ENCODE data around the gene AGBL4. TPM values are rescaled to one million over a fixed set of nuclear protein-coding genes. Genes with fewer than 3 reads are reported as not detected.

Gene AGBL4
- total RNA-seq, 1 experiment from 2014 or later: not detected

- no peaks in the 10 kb centered on the region for H3K4me1 ChIP-seq (ENCODE audit: control insufficient read depth in 1 of 2, insufficient read depth in 2 of 2, low read length in 2 of 2)
- POLR2A ChIA-PET: no interaction called here
- H3K9me3 ChIP-seq (ENCODE audit: control insufficient read depth in 1 of 2, insufficient read depth in 1 of 2, low read depth in 1 of 2, low read length in 2 of 2): peaks cover 5 to 11% of the 10 kb centered on the region in 2 experiments; a peak in 2 of 4 replicates
- no peaks in the 10 kb centered on the region for H3K9me2 ChIP-seq (ENCODE audit: insufficient read depth)
- TF ChIP-seq EZH2phosphoT487 (IDR thresholded peaks at IDR 0.05; ENCODE audit: borderline replicate concordance): no peak
- TF ChIP-seq POLR2AphosphoS5 (IDR thresholded peaks at IDR 0.05; ENCODE audit: low read depth, low read length): no peak
- TF ChIP-seq CEBPB (IDR thresholded peaks at IDR 0.05; ENCODE audit: low read depth): no peak
- no peak for TF ChIP-seq EZH2 (IDR thresholded peaks at IDR 0.05)
- TF ChIP-seq ELF1 (IDR thresholded peaks at IDR 0.05; ENCODE audit: borderline replicate concordance, low read depth): no peak
- TF ChIP-seq FOSL1 (IDR thresholded peaks at IDR 0.05; ENCODE audit: low read depth): no peak
- no peak for TF ChIP-seq ZFX (IDR thresholded peaks at IDR 0.05)
- TF ChIP-seq ZNF274 (IDR thresholded peaks at IDR 0.05; ENCODE audit: low read depth, low read length): no peak
- TF ChIP-seq RAD21 (IDR thresholded peaks at IDR 0.05; ENCODE audit: low read depth): no peak
- TF ChIP-seq TCF7L2 (IDR thresholded peaks at IDR 0.05; ENCODE audit: borderline replicate concordance, extremely low read depth, insufficient read depth, insufficient read length): no peak
- TF ChIP-seq ATF3 (IDR thresholded peaks at IDR 0.05): no peak
- TF ChIP-seq YY1 (IDR thresholded peaks at IDR 0.05; ENCODE audit: extremely low read depth, insufficient replicate concordance, low read depth, low read length): no peak
- no peak for TF ChIP-seq CBX3 (IDR thresholded peaks at IDR 0.05; ENCODE audit: low read depth)
- TF ChIP-seq SIN3A (IDR thresholded peaks at IDR 0.05; ENCODE audit: low read depth): no peak
- no peak for TF ChIP-seq ZBTB33 (IDR thresholded peaks at IDR 0.05; ENCODE audit: extremely low read depth, insufficient replicate concordance, low read length)
- TF ChIP-seq POLR2A (IDR thresholded peaks at IDR 0.05; ENCODE audit: borderline replicate concordance, extremely low read depth, insufficient read depth, insufficient read length): no peak
- TF ChIP-seq REST (IDR thresholded peaks at IDR 0.05; ENCODE audit: low read depth): no peak
- TF ChIP-seq SP1 (IDR thresholded peaks at IDR 0.05; ENCODE audit: low read depth): no peak
- TF ChIP-seq EGR1 (IDR thresholded peaks at IDR 0.05; ENCODE audit: low read depth): no peak
- DNase-seq (ENCODE audit: low read depth, low spot score): no peak
- H3K4me2 ChIP-seq (ENCODE audit: low read length): no peak overlapping the region
- no peak overlapping the region for H3K27ac ChIP-seq (ENCODE audit: low read depth, low read length)
- no peak overlapping the region for H3K9ac ChIP-seq (ENCODE audit: low read length)
- no peak for ATAC-seq
- H2AFZ ChIP-seq (ENCODE audit: low read depth, low read length, poor library complexity, severe bottlenecking): no peak overlapping the region
- CTCF ChIA-PET: no interaction called here
- H3K36me3 ChIP-seq (ENCODE audit: control insufficient read depth in 1 of 2, insufficient read depth in 2 of 2, low read length in 2 of 2): no peaks in the 10 kb centered on the region
- intact Hi-C loops (cut with micrococcal nuclease): no loop called here
- RAD21 ChIA-PET (ENCODE audit: low non-redundant PET in 1 of 2, low total read pairs in 2 of 2, uncharacterized antibody in 2 of 2, unreplicated experiment in 2 of 2): interaction anchor here in 1 of 2 experiments (0.6 kb wide), 1 partner anchor 1987 kb away, joined by 5 read pairs; no protein-coding TSS in a partner anchor
- no peaks in the 10 kb centered on the region for H3K27me3 ChIP-seq (ENCODE audit: insufficient read depth, low read length)
- no peak overlapping the region for H3K4me3 ChIP-seq (replicated peaks in 1 of 2; ENCODE audit: low read depth in 1 of 2, low read length in 2 of 2)
- no peaks in the 10 kb centered on the region for H4K20me1 ChIP-seq (ENCODE audit: insufficient read depth)
- no TSS peak for BruUV-seq (replicated peaks)
- H3K79me2 ChIP-seq (ENCODE audit: insufficient read depth, low read length): no peaks in the 10 kb centered on the region
Observed at GRCh38 chr1:49356594-49356993, 667.2 kb downstream of the AGBL4 start.

Data from HCT116 (cell line).